8988T (cell line): ENCODE measurements around the gene DCAF8.
"Not testable (repeated sequence)": the region's sequence is repeated elsewhere in the genome, so short reads cannot be mapped to it uniquely, and the experiment has no call there.

ENCODE experiments used
- DNase-seq: peaks from one replicate; pipeline ENCODE4 v3.0.0; 2011

DCAF8 gene

DNA sequence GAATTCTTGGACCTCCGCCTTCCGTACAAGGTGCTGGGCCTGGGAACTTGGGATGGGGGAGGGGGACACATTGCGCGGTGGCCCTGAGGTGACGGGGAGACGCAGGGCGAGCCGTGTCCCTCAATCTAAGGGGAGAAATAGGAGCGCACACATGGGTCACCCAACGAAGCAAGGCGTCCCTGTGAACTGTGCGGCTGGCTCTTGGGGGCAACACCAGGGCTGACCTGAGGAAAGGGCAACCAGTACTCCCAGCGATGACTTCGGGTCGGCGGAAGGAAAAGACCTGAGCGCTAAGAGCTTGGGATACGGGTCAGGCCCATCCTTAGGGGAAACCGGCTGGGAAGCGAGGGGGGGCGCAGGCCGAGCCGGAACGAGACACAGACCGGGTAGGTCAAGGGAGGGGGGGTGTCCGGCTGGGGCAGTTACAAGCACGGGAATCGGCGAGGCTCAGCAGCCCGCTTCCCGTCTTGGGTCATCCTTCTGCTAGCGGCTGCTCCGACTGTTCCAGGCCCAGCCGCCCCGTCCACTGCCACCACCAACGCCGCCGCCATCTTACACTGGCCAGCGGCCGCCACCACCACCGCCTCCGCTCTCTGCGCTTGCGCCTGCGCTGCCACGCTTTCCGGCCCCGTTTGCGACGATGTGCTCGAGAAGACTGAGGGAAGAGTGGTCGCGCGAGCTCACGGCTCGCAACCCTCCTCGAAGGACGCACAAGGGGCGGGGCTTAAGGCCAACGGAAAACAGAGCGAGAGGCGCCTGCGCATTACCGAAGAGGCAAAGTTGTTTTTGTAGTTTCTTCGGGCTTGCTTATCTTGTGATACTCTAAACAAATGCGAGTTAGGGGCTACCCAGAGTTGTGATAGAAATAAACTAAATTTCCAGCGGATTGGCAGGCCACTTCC lies at the start of gene DCAF8:
TSS of gene DCAF8 (minus strand) at position 657 of the 902 bp plus-strand sequence. CDS start 18,541 bp downstream, outside the sequence.
- DNase-seq: peak; percentile 77

- no peak for DNase-seq
Measured at GRCh38 chr1:160309571-160309970, 47.2 kb upstream of the DCAF8 start.

GRCh38 chr1:160309185-160309557 lies 46.8 kb upstream of the DCAF8 start:
- no peak for DNase-seq

DNA sequence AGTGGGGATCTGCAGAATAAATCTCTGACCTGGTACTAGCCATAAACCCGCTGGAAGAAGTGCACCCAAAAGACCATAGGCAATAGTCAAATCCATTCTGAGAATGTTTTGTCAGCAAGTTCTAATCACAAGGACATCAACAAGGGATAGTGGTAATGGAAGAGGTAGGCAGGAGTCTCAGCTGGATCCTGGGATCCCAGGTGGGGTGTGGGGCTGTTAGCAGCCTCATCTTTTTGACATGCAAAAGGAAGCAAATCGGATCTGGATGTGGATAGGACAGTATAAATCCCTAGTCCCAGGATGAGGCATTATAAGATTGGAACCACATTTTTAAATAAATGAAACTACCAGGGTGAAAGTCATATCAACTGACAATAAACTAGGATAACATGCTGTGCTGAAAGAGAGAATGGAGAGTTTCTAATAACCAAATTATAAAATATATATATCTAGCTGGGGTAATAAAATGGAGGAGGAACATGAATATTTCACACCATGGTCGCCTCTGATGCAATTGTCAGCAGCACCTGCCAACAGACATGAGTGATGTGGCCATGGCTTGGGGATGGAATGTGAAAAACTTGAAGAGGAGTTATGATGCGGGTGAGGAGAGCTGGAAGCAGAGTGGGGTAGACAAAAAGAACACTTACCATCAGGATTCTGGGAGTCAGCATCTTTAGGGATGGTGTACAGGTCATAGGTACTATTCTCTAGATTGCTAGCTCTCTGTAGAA lies 46.3 kb upstream of the DCAF8 start:
- no peak for DNase-seq

- no peak for DNase-seq
Measured at GRCh38 chr1:160307118-160307791, 44.9 kb upstream of the DCAF8 start.

GRCh38 chr1:160300173-160300572 lies 37.8 kb upstream of the DCAF8 start:
- no peak for DNase-seq

DNA sequence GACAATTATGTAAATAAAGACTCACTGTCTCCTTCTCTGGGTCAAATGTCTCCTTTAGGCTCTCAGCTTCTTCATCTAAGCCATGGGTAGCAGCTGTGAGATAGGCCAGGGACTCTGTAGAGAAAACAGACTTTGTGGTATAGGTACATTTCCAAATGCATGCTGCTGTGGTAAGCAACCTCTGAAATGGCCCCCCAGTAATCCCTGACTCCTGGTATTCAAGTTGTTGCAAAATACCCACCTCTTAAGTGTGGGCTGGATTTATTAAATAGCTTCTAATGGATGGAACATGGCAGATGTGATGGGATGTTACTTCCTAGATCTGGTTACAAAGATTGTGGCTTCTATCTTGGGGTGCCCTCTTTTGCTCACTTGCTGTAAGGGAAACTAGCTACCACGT lies 33.7 kb upstream of the DCAF8 start:
- no peak for DNase-seq

GRCh38 chr1:160293020-160293968 lies 30.9 kb upstream of the DCAF8 start:
- DNase-seq: no peak

DNA sequence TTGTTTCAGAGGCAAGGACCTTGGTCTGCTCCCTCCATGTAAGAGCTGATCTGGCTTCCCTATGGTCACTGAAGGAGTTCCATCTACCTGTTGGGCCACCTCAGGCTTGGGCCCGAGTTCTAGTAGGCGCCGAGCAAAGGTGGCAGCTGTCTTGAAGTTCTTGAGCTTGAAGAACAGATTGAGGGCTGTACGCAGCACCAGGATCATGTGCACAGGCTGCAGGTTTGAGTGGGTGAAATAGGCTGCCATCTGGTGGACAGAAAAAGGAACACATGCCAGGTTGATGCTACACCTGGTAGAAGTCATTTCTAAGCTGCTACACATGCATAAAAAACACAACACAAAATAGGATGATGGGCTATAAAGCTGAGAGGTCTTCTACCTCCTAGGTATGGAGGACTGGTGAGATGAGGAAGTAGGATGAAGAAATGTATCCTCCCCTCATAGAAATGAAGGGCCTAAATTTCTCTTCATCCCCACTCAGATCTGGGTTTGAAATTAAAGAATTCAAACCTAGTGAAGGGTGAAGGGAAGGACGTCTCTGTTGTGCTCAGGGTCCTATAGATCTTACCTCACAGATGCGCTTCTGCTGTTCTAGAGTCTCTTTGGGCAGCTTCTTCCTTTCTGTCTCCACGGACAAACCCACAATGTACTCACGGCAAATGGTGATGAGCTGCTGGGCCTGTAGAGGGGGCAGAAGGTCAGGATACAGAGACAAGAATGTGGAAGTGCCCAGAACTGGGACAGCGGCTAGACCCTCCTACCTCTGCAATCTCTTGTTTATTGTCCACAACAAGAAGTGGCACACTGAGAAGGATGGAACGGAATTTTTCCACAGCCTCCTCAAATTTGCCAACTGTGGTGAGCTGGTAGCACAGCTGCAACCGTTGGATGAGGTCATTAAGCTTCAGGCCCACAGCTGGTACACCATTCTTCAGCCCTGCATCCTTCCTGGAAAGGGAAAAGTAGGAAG lies 29.2 kb upstream of the DCAF8 start:
- DNase-seq: no peak

DNA sequence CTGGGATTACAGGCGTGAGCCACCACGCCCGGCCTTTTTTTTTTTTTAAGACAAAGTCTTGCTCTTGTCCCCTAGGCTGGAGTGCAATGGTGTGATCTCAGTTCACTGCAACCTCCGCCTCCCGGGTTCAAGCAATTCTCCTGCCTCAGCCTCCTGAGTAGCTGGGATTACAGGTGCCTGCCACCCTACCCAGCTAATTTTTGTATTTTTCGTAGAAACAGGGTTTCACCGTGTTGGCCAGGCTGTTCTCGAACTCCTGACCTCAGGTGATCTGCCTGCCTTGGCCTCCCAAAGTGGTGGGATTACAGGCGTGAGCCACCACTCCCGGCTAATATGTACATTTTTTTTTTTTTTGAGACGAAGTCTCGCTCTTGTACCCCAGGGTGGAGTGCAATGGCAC lies 25.4 kb upstream of the DCAF8 start:
- DNase-seq: not testable (repeated sequence)

- DNase-seq: no peak
Measured at GRCh38 chr1:160285506-160285905, 23.2 kb upstream of the DCAF8 start.

DNA sequence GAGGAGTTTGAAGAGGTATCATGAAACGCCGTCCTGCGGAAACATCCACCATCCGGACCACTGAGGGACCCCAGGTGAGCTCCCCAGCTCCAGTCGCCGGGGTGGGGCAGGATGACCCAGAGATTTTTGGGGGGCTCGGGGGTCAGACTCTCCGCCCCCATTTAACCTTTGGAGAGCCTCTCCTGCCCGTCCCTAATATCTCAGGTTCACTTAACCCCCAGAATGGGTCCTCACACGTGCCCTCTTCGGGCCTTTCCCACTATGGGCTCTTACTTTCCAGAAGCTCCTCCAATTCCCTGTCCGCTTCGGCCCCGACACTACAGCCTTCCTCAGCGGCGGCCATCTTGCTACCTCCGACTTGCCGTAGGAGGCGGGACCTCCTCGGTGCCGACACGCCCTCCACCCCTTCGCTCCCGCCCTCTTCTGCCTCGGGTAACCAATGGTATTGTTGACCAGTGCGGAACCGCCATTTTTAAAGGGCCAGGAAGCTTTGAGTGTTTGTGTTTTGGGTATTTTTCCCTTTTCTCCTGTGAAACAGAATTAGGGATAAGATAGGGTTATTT lies 22.5 kb upstream of the DCAF8 start, which contains the start of gene PEX19:
TSS of gene PEX19 (minus strand) at position 352 of the 563 bp plus-strand sequence. CDS start at position 343, 9 bp downstream.
- peak; percentile 86 for DNase-seq

GRCh38 chr1:160284220-160284781 lies 22.0 kb upstream of the DCAF8 start:
- DNase-seq: no peak

GRCh38 chr1:160282807-160283206 lies 20.5 kb upstream of the DCAF8 start:
- no peak for DNase-seq

DNA sequence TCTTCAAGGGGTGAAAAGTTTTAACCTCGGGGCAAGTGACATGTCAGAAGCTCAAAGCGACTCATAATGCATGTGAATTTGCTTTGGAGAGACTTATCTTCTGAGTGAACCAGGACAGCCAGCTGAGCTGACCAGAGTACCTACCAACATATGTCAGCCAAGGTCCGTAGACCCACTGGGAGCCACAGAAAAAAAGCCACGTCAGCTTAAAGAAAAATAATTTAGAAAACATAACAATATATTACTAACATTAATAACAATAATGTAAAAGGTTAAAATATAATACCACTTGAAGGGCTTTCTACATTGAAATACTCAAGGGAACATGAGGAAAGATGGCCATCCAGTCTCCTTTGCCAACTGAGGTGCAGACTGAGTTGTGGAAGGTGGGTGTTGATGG lies 15.6 kb upstream of the DCAF8 start:
- no peak for DNase-seq

GRCh38 chr1:160277330-160277729 lies 15.0 kb upstream of the DCAF8 start:
- DNase-seq: no peak

DNA sequence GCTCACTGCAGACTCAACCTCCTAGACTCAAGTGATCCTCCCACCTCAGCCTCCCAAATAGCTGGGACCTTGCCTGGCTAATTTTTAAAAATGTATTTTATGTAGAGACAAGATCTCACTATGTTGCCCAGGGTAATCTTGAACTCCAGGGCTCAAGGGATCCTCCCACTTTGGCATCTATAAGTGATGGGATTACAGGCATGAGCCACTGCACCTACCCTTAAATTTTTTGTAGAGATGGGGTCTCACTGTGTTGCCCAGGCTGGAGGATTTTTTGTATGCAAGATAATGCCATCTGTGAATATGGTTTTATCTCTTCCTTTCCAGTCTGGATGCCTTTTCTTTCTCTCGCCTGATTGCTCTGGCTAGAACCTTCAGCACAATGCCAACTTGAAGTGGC lies 8.7 kb upstream of the DCAF8 start:
- no peak for DNase-seq

GRCh38 chr1:160267284-160267991 lies 5.1 kb upstream of the DCAF8 start:
- no peak for DNase-seq

DNA sequence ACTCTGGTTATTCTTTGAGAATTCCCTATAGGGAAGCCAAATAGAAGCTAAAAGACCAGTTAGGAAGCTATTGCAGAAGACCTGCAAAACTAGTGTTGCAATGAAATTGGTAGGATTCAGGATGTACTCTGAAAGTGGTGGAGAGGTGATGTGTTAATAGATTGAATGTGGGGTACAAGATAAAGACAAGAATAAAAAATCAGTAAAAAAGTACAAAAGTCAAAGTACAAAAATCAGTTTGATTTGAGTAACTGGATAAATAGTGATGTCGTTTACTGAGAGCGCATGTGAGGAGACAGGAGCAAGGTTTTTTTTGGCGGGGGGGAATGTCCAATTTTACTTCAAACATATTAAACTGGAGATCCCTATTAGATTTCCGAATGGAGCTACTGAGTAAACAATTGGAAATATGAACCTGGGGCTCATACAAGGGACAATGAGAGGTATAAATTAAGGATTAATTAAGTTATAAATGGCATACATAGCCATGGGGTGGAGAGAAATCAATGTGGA lies 2.5 kb upstream of the DCAF8 start:
- DNase-seq: no peak

DNA sequence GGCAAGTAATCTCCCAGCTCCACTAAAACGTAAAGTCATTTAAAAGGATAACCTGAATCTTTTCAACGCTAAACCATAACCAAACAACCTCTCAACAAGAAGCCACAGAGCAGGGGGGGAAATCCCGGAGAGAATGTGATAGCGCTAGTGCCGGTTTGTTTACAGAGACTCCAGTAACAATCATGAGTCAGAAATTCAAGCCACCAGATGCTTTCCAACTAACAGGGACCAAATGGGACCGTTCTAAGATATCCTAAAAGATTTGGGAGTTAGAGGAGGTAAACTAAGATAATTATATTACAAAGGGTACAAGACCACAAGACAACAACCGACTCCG lies 825 bp downstream of the DCAF8 start:
- DNase-seq: no peak
